Hindlimb muscle (tissue), 1 donor: ENCODE results near the gene TBL1X. TPM values are rescaled to one million over a fixed set of nuclear protein-coding genes. Genes with fewer than 3 reads are reported as not detected.

Source experiments
- DNase-seq: peaks from one replicate; pipeline ENCODE4 v3.0.0-alpha.2; 2013
- polyA plus RNA-seq: library from polyadenylated mRNA; unstranded; fragments of 120-200 nt; gene quantifications from one replicate; pipeline ENCODE4 v1.2.1, GENCODE V29; 2013; ENCODE audit not compliant: insufficient read length

Gene TBL1X
- polyA plus RNA-seq, 1 donor, result 10.0 TPM

DNA sequence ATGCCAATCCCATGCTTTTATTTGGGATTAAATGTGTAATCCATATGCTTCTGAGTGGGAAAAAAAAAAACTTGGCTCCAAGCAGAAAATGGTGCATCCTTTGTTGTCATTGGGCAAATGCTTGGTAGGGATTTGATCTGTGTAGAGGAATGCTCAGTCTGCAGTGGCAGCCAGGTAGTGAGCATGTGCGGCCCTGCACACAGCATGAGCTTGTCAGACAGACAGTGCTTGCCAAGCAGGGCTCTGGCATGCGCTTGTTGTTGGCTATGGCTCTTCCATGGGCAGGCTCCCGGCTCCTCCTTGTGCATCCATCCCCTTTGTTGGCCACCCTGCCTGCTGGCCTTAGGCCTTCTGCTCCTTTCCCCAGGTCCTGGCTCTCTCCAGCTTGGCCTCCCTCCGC is 170.5 kb downstream of the TBL1X start:
- no peak for DNase-seq

DNA sequence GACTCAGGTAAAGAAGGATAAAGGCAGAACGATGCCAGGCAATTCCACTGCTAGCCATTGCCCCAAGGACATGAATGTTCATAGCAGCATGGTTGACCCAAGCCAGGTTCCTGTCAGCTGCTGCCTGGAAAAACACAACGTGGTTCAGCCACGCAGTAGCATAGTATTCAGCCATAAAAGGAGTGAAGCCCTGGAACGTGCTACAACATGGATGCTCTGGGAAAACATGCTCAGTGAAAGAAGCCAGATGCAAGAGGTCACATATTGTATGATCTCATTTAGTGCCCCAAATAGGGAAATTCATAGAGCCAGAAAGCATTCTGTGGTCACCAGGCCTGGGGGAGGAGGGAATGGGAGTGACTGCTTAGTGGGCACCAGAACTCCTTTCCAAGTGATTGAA is 170.9 kb downstream of the TBL1X start:
- no peak for DNase-seq

DNA sequence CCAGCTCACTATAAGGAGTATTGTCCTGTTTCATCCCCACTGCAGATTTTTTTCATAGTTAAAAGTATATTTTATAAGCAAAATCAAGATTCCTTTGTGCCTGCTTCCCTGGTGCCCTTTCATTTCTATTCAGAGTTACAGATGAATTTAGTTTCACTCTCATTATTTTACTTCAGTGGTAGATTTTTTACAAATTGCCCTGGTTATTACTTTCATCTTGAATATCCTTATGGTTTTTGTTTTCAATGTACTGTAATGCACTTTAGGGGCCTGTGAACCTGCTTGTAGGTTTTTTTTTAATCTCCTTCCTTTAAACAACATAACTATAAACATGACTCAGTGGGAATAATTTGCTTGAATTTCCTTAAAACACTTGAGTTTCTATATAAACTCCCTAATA is 174.0 kb downstream of the TBL1X start:
- DNase-seq, result no peak

DNA sequence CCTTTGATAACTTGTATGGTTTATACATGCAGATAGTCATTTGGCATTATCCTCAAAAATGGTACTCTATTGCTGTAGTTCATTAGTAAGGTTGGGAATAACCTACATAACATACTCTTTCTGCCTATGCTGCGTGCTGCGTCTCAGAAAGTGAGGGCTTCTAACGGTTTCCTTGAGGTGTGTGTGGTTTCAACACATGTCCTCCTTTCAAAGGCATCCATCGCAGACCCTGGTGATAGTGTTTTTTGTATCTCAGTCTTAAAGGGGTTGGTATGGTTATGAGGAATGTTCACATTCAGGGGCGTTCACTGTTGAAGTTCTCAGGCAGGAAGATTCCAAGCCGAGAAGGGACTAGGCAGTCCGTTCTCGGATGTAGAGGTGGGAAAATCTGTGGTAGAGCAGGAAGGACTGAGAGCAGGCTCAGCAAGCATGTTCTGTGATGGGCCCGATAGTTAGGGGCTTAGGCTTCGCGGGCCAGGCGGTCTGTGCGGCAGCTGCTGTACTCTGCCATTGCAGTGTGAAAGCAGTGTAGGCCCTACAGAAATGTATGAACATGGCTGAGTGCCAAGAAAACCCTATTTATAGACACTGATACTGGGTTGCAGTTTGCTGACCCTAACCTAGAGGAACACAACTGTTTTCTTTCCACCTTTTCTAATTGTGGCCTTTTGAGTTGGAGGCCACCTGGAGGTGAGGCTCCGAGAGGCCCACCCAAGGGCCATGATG is 177.6 kb downstream of the TBL1X start:
- no peak for DNase-seq

DNA sequence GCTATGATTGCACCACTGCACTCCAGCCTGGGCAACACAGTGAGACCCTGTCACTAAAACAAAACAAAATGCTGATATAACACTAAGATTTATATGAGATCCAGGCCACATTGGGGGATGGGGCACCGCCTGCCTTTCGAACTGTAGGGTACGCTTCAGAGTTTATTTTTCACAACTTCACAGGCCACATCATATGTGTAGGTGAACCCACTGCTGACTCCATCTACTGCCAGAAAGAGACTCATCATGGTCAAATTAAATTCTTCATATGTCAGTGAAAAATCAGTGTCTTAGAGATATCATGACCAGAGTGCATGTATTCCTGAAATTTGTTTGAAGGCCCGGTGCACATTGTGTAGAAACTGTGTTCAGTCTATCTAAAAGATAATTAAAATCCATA is 178.9 kb downstream of the TBL1X start:
- no peak for DNase-seq

DNA sequence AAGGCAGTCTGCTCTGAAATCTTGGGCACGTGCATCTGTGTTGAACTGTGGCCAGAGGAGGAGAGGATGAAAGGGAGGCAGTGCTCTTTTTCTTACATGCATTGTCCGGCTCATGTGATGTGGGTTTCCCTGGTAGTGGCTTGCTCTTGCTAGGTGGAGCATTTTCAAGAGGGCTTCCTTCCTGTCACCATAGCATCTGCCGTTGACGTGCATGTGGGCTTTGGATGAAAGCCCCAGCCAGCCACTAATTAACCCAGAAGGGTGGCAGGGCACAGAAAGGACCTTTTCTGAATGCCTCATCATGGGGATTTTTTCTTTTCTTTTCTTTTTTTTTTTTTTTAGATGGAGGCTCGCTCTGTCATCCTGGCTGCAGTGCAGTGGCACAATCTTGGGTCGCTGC is 179.5 kb downstream of the TBL1X start:
- DNase-seq, result no peak

DNA sequence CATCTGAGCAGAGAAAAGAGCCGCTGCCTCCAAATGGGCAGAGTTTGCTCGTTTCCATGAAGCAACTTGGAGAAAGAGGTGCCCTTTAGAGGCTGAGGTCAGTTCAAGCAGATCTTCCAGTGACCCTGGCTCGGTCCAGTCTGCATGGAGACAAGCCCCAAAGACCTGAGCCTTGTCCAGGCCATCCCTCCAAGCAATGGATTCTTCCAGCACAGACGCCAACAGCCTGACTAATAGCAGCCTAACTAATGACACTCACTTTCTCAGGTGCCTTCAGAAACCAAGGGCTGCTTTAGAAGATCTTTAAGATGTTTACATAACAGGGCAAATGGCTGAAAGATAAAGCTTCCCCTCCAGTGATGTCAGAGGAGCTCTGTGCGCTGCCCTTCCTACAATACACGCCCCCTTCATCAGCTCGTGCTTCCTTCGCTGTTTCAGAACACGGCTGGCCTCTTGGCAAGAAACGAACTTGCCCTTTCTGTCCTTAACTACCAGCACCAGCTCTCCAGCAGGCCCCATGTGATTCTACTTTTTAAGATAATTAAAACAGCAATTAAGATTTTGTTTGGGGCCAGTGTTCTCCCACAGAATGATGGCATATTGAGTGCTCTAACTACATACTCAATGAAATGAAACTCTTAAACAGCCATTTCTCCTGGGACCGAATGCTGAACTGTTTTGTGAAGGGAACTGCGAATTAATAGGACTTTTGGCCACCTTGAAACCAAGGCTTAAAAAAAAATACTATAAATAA is 181.8 kb downstream of the TBL1X start:
- no peak for DNase-seq

DNA sequence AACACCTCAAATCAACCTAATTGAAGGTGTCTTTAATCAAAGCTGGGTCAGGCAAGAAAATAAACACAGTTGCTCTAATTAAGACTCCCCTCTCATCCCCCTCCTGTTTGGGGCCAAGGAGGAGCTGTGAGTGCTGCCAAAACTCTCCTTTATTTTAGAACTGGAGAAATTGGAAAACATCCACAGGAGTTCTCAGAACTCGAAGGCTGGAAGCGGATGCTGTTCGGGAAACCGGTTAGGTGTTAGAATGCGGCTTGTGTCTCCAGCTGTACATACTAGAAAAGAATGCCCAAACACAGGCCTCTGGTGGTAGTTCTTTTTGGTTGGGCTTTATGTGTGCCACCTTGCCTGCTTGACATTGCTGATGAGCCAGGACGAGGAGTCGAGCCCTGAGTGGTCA is 182.6 kb downstream of the TBL1X start:
- no peak for DNase-seq

DNA sequence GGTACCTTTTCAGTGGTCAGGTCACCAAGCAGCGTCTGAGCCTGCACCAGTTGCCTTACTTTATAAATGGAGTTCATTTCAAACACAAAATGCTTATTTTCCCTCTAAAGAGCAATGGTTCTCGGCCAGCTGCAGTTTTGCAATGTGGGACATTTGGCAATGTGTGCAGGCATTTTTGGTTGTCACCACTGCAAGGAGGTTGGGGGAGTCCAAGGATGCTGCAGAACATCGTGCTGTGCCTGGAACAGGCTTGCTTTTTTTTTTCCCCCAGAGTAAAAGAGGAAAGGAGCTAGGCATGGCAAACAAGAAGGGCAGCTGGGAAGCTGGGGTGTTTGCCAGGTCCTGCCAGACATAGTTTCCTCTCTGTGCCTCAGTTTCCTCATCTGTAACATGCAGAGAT is 185.2 kb downstream of the TBL1X start:
- DNase-seq, result no peak

DNA sequence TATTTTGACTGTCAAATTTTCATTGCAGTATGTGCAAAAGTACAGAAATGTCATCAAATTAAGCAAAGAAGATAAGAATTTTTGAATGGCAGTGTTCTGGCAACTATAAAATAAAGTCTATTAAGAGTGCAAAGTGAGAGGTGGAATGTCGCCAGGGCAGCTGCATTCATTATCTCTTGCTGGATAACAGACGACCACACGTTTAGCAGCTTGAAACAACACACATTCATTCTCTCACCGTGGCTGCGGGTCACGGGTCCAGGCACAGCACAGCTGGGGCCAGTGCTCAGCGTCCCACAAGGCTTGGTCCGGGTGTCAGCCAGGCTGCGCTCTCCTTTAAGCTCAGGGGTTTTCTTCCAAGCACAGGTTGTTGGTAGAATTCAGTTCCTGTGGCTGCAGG is 186.9 kb downstream of the TBL1X start:
- no peak for DNase-seq

DNA sequence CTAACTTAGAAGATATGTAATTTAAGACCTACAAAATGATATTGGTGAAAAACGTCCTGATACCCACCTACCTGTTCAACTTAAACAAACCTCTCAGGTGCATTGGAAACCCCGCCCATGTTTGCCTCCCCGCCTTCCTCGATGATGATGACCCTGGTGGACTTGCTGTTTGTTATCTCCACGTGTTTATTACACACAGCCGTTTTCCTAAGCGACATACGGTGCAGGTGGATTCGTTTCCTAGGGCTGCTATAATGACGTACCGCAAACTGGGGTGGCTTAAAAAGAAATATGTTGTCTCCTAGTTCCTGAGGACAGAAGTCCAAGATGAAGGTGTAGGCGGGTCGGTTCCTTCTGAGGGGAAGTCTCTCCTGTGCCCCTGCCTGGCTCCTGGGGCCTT is 190.1 kb downstream of the TBL1X start:
- no peak for DNase-seq

DNA sequence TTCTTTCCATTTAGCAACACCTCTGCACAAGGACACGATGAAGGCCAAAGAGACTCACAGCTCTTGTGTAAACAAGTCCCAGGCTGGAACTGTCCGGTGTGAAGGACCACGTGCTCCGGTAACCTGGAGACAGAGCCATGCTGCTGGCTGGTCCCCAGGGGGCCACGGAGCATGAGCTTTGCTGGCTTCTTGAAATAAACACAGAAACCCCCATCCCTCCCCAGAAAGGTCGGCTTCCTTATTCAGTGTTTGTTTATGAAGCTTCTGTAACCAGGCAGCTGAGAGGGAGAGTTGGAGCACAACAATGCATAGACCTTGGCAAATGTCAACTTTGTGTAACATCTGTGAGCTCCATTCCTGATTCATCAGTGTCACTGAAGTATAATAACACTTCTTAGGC is 191.4 kb downstream of the TBL1X start:
- no peak for DNase-seq

DNA sequence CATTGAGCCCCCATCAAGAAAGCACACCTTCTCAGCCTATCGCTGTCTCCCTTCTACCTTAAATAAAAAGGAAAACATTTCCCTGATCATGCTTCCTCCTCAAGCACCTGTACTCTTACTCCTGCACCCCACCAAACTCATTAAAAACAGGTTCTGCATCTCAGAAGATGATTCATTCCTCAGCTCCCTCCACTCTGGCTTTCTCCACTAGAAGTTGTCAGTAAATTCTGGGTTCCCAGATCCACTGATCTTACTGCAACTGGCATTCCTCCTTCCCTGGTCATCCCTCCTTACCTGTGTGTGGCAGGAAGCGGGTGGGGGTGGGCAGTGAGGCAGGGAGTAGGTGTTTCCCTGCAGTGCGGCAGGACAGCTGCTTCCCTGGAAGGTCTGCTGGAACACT is 192.0 kb downstream of the TBL1X start:
- no peak for DNase-seq

DNA sequence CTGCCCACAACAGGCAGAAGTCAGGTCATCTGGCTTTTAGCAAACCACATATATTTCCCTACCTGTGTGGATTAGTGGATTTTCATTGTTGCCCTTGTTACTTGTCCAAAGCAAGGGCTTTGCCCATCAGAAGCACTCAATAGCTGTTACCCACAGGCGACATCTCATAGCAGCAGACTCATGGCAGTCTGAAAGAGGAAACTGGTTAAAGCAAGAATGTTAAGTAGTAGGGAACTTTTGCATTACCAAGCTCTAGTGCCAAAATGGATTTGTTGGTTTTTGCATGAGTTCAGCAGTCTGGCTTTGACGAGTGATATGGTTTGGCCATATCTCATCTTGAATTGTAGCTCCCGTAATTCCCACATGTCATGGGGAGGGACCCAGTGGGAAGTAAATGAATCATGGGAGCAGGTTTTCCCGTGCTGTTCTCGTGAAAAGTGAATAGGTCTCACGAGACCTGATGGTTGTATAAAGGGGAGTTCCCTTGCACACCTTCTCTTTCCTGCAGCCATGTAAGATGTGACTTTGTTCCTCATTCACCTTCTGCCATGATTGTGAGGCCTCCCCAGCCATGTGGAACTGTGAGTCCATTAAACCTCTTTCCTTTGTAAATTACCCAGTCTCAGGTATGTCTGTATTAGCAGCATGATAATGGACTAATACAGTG is 192.9 kb downstream of the TBL1X start:
- no peak for DNase-seq

DNA sequence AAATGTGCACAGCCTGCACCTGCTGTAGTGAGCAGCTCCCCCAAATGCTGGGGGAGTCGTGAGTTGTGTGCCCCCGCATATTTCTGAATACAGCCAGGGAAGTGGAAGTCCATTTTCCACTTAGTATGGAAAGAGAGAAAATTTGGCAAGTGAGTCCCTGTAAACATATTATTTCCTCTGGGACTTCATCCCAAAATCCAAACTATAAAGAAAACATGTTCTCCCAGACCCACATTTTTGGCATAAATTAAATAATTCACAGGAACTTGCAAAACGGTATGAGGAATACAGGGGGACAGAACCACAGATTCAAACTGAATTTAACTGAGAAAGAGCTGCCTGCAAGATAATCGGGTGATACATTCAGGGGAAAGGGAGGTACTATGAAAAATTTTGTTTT is 193.6 kb downstream of the TBL1X start:
- no peak for DNase-seq

DNA sequence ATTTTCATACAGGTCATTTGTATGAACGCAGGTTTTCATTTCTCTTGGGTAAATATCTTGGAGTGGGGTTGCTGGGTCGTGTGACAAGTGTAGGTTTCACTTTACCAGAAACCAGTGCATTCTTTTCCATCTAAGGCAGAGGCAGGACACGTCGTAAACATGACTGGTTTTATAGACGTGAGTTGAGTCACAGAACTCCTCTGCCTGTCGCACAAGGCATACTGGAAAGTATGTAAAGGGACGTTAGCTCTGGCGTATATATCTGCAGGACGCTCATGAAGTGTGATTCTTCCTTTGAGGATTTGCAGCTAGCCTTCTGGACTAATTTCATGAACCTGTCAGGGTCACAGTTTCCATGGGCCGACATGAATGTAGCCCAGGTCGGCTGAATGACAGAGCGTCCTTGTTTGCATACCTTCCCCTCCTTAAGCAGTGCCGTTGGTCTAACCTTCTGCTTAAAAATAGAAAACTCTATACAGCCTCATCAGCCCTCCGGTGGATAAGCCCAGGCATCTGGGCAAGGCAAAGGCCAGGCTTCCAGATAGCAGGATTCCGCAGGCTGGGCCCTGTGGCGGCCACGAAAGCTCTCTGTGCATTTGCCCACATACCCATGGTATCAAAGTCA is 194.8 kb downstream of the TBL1X start:
- no peak for DNase-seq

DNA sequence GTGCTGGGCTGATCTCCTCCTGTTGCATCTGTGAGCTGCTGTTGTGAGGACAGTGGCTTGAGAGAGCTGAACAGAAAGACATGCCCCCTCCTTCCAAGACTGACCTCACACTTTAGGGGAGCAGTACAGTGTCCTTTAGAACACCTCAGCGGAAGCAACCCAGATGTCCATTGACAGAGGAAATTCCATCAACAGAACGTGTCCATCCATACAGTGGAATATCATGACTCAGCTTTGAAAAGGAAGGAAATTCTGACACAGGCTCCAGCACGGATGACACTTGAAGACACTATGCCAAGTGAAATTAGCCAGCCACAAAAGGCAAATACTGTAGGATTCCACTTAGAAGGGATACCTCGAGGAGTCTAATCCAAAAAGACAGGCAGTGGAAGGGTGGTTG is 197.3 kb downstream of the TBL1X start:
- DNase-seq, result no peak

DNA sequence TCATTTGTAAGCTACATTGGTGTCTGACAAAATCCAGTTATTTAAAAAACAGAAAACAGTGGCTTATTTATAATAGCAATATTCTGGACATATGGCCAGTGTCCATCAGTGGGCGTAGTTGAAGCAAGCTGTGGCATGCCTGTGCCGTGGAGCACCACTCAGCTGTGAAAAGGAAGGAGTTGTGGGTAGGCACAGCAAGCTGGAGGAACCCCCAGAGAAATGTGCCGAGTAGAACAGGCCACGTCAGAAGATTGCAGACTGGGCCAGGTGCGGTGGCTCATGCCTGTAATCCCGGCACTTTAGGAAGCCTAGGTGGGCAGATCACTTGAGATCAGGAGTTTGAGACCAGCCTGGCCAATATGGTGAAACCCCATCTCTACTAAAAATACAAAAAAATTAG is 198.4 kb downstream of the TBL1X start:
- DNase-seq, result no peak

DNA sequence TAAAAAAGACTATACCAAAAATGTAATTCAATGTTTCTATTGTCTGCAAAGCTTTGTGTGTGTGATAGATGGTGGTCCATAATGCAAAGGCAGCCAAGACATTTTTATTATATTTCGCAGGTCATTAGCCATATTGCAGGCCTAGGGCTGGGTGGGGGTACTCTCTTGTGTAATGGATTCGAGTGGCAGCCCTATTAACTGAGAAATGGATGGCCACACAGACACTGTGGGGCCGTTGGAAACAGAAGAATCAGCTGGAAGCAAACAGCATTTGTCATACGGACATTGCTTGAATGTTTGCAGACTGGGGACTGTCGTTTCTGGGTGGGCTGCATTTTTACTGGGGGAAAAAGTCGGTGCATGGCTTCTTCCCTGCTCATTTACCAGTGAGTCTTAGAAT is 199.4 kb downstream of the TBL1X start:
- DNase-seq, result no peak

DNA sequence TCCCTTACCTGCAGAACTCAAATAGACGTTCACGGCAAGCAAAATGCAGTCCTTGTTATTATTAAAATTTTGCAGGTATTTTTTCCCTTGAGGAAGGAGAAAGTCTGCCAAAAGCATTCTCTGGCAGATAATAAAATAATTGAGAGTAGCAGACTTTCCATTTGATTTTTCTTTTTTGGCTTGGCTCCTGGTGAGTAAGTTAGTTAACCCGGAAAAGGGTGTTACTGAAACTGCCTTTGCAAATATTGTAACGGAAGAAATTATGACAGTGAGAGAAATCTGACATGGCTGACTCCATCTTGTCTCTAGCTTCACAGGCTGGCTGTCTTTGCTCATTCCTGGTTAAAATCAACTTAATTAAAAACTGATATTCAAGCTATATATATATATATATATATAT is 200.3 kb downstream of the TBL1X start:
- DNase-seq, result no peak

DNA sequence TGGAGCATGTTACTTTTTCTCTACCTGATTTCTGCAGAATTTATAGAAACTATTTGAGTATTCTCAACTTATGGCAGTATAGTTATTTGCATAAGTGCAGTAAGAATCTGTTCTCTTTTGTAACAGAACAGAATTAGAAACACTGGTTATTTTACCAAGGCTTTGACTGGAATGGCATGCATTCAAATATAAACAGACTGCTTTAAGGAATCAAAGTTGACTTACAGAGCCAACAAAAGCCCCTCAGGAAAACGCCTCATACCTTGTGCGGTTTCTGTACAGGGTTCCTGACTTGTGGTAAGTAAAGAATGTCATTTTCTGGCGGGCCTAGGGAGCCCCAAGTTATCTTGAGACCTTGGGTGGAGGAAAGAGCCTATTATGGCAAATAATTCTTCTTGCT is 203.7 kb downstream of the TBL1X start:
- DNase-seq, result no peak

DNA sequence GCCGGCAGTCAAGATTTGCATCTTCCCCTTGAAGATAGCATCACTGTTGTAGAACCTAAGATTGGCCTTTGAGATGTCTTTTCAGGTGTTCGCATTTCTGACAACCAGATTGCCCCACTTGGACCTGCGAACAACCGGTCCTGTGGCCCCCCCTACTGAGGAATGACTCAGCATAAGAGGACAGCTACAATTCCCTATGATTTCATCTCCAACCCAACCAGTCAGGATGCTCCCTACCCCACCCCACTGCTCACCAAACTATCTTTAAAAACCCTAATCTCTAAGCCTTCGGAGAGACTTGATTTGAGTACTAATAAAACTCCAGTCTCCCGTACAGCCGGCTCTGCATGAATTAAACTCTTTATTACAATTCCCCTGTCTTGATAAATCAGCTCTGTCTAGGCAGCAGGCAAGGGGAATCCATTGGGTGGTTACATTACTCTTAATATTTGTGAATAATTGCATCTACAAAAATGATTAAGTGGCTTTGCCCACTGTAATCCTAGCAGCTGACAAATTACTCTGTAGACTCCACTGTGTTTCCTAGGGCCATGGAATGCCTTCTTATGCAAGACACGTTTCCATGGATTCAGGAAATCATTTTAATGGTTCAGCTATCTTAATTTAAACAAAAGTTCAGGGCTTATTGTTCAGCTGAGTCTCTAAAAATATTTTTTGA is 205.4 kb downstream of the TBL1X start:
- DNase-seq, result no peak

DNA sequence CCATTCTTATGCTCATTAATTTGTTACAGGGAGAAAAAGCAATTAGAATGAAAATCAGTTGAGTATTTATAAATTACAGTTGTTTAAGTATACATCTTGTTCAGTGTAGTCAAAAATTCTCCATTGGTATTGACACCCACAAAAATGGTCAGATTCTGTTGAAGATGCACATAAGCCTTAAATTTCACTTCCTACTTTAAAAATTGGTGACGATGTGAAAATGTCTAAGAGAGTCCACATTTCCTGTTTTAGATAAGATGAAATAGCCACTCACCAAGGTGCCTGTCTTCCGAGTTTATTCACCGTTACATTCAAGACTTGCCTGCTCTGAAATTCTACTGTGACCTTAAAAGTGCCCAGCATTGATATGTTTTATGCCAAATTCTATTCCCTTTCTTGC is 207.1 kb downstream of the TBL1X start:
- no peak for DNase-seq
